ENCODE measurements around the gene RHOC. TPM values are rescaled to one million over a fixed set of nuclear protein-coding genes. Genes with fewer than 3 reads are reported as not detected.

The RHOC gene
- total RNA-seq, 1 experiment from 2014 or later = 154 TPM

DNA sequence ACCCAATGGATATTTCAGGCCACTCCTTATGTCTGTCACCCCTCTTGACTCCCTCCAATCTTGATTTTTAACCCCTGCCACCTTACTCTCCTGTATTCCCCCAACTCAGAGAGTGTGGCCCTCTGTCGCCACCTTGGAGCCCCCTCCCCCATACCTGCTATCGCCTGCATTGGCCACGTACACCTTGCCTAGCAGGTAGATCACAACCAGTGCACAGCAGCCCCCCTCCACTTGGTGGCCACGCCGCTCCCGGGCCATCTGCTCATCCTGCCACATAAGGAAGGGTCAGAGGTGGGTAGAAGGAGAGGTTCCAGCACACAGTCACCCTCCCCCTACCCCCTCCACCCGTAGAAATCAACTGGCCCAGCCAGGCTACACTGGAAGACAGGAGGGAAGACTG lies 5.3 kb upstream of the RHOC start (continued):
- TF ChIP-seq, protein P1, sequence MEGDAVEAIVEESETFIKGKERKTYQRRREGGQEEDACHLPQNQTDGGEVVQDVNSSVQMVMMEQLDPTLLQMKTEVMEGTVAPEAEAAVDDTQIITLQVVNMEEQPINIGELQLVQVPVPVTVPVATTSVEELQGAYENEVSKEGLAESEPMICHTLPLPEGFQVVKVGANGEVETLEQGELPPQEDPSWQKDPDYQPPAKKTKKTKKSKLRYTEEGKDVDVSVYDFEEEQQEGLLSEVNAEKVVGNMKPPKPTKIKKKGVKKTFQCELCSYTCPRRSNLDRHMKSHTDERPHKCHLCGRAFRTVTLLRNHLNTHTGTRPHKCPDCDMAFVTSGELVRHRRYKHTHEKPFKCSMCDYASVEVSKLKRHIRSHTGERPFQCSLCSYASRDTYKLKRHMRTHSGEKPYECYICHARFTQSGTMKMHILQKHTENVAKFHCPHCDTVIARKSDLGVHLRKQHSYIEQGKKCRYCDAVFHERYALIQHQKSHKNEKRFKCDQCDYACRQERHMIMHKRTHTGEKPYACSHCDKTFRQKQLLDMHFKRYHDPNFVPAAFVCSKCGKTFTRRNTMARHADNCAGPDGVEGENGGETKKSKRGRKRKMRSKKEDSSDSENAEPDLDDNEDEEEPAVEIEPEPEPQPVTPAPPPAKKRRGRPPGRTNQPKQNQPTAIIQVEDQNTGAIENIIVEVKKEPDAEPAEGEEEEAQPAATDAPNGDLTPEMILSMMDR (IDR thresholded peaks at IDR 0.05 in 2 of 3, conservative IDR thresholded peaks at IDR 0.05 in 1 of 3; ENCODE audit: borderline replicate concordance in 1 of 3, insufficient read depth in 1 of 3, low read depth in 2 of 3, low read length in 2 of 3) = no peak
- no peak for TF ChIP-seq CEBPB (IDR thresholded peaks at IDR 0.05; ENCODE audit: low read depth)
- TF ChIP-seq YY1 (IDR thresholded peaks at IDR 0.05; ENCODE audit: extremely low read depth, insufficient replicate concordance, low read depth, low read length) = no peak
- no peak for TF ChIP-seq SIN3A (IDR thresholded peaks at IDR 0.05; ENCODE audit: low read depth)
- TF ChIP-seq SRF (IDR thresholded peaks at IDR 0.05; ENCODE audit: low read depth) = no peak
- no peak for TF ChIP-seq ZFX (IDR thresholded peaks at IDR 0.05)

DNA sequence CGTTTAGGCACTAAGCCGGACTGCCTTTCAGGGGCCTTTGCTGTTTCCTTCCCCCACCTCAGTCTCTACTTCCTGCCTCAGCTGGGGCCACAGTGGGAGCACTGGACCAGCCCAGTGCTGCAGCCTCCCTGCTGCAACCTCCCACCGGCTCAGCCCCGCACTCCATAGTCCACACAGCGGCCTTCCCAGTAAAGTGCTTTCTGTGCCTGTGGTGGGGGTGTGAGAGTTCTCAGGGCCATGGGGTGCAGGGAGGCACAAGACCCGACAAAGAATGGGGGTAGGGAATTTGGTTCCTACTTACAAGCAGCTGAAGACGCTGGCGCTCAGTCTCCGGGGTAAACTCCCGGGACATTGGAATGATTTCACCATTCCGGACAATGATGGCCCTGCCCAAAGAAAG lies 4.7 kb upstream of the RHOC start:
- POLR2A ChIA-PET = no interaction called here
- H3K4me1 ChIP-seq (ENCODE audit: control insufficient read depth in 1 of 2, insufficient read depth in 2 of 2, low read length in 2 of 2) = peaks cover 24 to 39% of the 10 kb centered on the region in 2 experiments
- no peak overlapping the region for H3K4me2 ChIP-seq (ENCODE audit: low read length)

More for the DNA sequence above, 4.7 kb upstream of the RHOC start:
- H3K27me3 ChIP-seq (ENCODE audit: insufficient read depth, low read length) = no peaks in the 10 kb centered on the region
- H3K9me2 ChIP-seq (ENCODE audit: insufficient read depth) = no peaks in the 10 kb centered on the region
- ChIA-PET RAD21 (ENCODE audit: low non-redundant PET in 1 of 2, low total read pairs in 2 of 2, uncharacterized antibody in 2 of 2, unreplicated experiment in 2 of 2) (no interaction called here), CTCF (no interaction called here)
- H3K79me2 ChIP-seq (ENCODE audit: insufficient read depth, low read length) = peaks cover 2% of the 10 kb centered on the region; the same call in 1 of the 2 replicates
- TF ChIP-seq CEBPB (IDR thresholded peaks at IDR 0.05; ENCODE audit: low read depth) = no peak
- no peak for TF ChIP-seq SRF (IDR thresholded peaks at IDR 0.05; ENCODE audit: low read depth)
- TF ChIP-seq, protein P2, sequence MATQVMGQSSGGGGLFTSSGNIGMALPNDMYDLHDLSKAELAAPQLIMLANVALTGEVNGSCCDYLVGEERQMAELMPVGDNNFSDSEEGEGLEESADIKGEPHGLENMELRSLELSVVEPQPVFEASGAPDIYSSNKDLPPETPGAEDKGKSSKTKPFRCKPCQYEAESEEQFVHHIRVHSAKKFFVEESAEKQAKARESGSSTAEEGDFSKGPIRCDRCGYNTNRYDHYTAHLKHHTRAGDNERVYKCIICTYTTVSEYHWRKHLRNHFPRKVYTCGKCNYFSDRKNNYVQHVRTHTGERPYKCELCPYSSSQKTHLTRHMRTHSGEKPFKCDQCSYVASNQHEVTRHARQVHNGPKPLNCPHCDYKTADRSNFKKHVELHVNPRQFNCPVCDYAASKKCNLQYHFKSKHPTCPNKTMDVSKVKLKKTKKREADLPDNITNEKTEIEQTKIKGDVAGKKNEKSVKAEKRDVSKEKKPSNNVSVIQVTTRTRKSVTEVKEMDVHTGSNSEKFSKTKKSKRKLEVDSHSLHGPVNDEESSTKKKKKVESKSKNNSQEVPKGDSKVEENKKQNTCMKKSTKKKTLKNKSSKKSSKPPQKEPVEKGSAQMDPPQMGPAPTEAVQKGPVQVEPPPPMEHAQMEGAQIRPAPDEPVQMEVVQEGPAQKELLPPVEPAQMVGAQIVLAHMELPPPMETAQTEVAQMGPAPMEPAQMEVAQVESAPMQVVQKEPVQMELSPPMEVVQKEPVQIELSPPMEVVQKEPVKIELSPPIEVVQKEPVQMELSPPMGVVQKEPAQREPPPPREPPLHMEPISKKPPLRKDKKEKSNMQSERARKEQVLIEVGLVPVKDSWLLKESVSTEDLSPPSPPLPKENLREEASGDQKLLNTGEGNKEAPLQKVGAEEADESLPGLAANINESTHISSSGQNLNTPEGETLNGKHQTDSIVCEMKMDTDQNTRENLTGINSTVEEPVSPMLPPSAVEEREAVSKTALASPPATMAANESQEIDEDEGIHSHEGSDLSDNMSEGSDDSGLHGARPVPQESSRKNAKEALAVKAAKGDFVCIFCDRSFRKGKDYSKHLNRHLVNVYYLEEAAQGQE (IDR thresholded peaks at IDR 0.05; ENCODE audit: low read depth) = no peak
- no peak overlapping the region for H3K27ac ChIP-seq (ENCODE audit: low read depth, low read length)
- DNase-seq (ENCODE audit: low read depth, low spot score) = no peak
- no peaks in the 10 kb centered on the region for H4K20me1 ChIP-seq (ENCODE audit: insufficient read depth)
- no peak for ATAC-seq
- H3K9ac ChIP-seq (ENCODE audit: low read length) = no peak overlapping the region
- H3K4me3 ChIP-seq (replicated peaks in 1 of 2; ENCODE audit: low read depth in 1 of 2, low read length in 2 of 2) = no peak overlapping the region
- H3K9me3 ChIP-seq (ENCODE audit: control insufficient read depth in 1 of 2, insufficient read depth in 1 of 2, low read depth in 1 of 2, low read length in 2 of 2) = no peaks in the 10 kb centered on the region
- intact Hi-C loops (cut with micrococcal nuclease) = no loop called here
- BruUV-seq (replicated peaks) = no TSS peak
- no peaks in the 10 kb centered on the region for H3K36me3 ChIP-seq (ENCODE audit: control insufficient read depth in 1 of 2, insufficient read depth in 2 of 2, low read length in 2 of 2)
- H2AFZ ChIP-seq (ENCODE audit: low read depth, low read length, poor library complexity, severe bottlenecking) = no peak overlapping the region

Measured in HCT116 (cell line).